Omental fat pad (tissue), 4 donors: ENCODE measurements around the gene C20orf173. TPM values are rescaled to one million over a fixed set of nuclear protein-coding genes. Genes with fewer than 3 reads are reported as not detected.

Source experiments
- ATAC-seq: fragments of 150-250 bp; one replicate; pipeline ENCODE4 v1.9.1; 2016; ENCODE audit warnings: mild to moderate bottlenecking, moderate library complexity; ENCODE audit not compliant: low FRiP score
- DNase-seq: peaks from one replicate; pipeline ENCODE4 v3.0.0-alpha.2; 2019; ENCODE audit warnings: low spot score
- total RNA-seq, 4 donors: library from RNA; depleted of rRNA; stranded (reverse); fragments of >200 nt; gene quantifications; one replicate each; pipeline ENCODE4 v1.1.0, GENCODE V29; 2016
- TF ChIP-seq, protein P1 (sequence below), 3 donors: fragments of 450-650 bp; IDR thresholded peaks; one replicate each; pipeline ENCODE4 v1.5.1; 2016 to 2017; ENCODE audit warnings: antibody characterized with exemption in 3 of 3, mild to moderate bottlenecking in 3 of 3, moderate library complexity in 2 of 3

C20orf173 gene
- total RNA-seq, 4 donors from 2014 or later, result not detected

DNA sequence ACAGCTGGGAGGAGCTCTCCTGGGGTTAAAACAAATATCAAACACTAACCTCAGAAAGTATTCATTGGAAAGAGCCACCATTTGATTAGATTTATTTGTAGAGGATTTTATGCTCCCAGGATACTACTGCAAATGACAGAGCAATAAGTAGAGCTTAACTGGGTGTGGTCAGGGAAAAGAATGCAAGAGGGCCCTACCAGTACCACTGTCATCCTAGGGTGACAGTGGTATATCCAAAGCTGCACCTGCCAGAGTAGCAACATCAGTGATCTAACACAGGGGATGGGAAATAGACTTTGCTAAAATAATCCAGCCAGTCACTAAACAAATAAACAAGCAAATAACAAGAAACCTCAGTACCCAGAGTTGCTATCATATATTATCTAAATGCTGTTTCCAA is 42.1 kb upstream of the C20orf173 start:
- ATAC-seq (no peak), DNase-seq (no peak)
- TF ChIP-seq, protein P1, sequence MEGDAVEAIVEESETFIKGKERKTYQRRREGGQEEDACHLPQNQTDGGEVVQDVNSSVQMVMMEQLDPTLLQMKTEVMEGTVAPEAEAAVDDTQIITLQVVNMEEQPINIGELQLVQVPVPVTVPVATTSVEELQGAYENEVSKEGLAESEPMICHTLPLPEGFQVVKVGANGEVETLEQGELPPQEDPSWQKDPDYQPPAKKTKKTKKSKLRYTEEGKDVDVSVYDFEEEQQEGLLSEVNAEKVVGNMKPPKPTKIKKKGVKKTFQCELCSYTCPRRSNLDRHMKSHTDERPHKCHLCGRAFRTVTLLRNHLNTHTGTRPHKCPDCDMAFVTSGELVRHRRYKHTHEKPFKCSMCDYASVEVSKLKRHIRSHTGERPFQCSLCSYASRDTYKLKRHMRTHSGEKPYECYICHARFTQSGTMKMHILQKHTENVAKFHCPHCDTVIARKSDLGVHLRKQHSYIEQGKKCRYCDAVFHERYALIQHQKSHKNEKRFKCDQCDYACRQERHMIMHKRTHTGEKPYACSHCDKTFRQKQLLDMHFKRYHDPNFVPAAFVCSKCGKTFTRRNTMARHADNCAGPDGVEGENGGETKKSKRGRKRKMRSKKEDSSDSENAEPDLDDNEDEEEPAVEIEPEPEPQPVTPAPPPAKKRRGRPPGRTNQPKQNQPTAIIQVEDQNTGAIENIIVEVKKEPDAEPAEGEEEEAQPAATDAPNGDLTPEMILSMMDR (IDR thresholded peaks at IDR 0.05), result no peak

DNA sequence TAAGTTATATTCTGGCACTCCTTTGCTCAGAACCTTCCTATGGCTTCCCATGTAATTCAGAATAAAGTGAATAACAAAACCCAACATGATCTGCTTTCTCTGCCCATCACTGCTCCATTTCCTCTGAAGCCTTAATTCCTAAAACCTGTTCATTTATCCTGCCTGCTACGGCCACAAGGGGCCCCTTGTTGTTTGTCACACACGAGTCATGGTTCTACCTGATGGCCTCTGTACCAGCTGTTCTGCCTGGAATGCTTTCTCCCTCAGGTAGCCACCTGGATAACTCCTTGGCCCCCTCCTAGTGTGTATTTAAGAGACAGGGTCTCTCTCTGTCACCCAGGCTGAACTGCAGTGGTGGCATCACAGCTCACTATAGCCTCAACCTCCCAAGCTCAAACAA is 39.2 kb upstream of the C20orf173 start:
- ATAC-seq (no peak), DNase-seq (no peak)
- TF ChIP-seq, protein P1 (IDR thresholded peaks at IDR 0.05), result no peak

DNA sequence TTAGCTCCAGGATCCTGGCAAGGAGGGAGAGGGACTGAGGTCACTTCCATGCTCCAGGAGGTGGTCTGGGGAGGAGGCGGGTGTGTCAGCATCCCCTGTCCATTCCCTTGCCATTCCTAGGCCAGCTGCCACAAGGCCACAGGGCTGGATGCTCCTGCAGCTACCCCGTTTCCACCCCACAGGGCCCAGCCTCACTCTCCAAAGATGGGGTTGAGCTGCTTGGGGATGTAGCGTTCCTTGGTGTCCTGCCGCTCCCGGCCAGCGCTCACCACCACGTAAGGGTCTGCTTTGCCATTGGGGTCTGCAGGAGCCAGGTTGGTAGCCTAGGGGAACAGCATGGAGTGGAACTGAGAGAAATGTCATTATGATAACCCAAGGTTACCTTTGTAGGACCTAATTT is 35.5 kb upstream of the C20orf173 start:
- ATAC-seq (no peak), DNase-seq (no peak)

DNA sequence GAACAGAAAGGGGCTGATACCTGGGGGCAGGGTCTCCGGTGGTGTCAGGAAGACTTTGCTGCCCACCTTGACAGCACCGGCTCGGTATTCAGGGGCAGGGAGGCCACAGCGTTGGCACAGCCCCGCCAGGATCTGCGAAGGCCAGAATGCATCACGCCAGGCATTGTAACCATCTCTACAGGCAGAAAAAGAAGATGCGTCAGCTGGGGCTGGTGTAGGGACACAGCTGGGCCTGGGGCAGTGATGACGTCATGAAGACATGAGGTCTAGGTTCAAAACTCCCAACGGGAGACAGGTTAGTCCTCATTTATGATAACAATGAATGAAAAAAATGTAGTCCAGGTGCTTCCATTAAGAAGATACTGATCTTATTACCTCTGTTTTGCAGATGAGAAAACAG is 34.4 kb upstream of the C20orf173 start:
- ATAC-seq (no peak), DNase-seq (no peak)
- TF ChIP-seq, protein P1 (IDR thresholded peaks at IDR 0.05), result no peak

More for the DNA sequence above, 35.5 kb upstream of the C20orf173 start:
- TF ChIP-seq, protein P1 (IDR thresholded peaks at IDR 0.05), result no peak

DNA sequence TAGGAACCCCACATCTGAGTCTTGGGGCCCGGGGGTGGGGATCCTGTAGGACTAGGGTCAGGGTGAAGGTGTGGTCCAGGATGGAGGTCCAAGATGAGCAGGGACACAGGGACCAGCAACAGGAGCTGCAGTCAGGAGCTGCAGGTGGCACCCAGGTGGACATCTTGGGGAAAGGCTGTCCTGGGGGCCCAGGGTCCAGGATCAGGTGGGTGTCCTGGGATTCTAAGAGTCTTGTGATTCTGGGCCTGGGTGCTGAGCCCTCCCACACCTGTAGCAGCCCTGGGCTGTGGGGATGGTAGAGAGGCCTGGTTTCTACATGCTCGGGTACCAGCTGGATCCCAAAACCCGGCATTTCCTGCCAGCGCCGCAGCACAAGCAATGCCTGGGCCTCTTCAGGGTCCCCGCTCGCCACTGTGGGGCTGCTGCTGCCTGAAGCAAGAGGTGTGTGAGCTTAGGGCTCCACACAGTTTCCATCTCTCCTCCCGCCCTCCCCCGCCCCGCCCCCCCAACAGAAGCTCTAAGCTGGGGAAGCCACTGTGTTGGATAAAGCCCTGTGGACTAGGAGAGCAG is 33.2 kb upstream of the C20orf173 start:
- no peak for ATAC-seq
- TF ChIP-seq, protein P1 (IDR thresholded peaks at IDR 0.05), result no peak
- no peak for DNase-seq

DNA sequence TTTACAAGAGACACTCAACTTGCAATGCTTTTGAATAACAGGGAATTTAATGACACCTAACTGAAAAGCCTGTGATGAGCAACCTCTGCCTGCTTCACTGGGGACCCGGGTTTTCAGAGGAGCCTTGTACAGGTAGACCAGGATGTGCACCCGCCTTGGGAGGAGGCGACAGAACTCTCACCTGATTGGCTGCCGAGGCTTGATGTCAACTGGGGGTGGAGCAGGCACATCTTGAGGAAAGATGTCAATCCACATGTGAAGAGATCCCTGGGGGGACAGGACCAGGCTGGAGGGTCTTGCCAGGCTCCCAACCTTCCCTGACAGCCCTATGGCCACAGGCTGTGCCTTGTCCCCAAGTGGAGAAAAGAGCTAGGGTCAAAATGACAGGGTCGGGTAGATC is 32.2 kb upstream of the C20orf173 start:
- no peak for DNase-seq
- ATAC-seq, result no peak

DNA sequence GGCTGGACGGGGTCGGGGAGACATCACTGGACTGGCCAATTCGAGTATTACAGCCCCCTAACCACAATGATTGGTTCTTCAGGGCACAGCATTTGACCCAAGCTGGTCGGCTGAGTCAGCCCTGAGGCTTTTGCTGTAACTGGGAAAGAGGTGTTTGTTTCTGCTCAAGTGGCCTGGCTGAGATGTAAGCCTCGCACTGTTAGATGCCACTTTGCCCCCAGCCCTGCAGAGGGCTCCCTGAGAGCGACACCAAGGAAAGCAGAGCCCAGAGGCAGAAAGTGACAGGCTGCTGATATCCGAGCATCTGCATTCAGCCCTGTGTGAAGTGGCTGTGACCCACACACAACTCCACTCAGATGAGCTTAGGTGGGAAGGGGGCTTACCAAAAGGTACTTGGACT is 31.8 kb upstream of the C20orf173 start:
- DNase-seq (no peak), ATAC-seq (no peak)
- TF ChIP-seq, protein P1 (IDR thresholded peaks at IDR 0.05), result no peak

More for the DNA sequence above, 32.2 kb upstream of the C20orf173 start:
- TF ChIP-seq, protein P1 (IDR thresholded peaks at IDR 0.05), result no peak
